Coronary artery (tissue), 2 donors: Measurements from ENCODE around the gene PUDP.

Experiments used
- DNase-seq: peaks from one replicate; pipeline ENCODE4 v3.0.0-alpha.2; 2017; ENCODE audit warnings: low spot score
- H3K27ac ChIP-seq, 2 donors: fragments of 200-600 bp; sonication (generic); one replicate each; pipeline ENCODE4 v1.5.1; 2016 to 2019
- H3K4me3 ChIP-seq: fragments of 200-600 bp; sonication (generic); 2 replicates; pipeline ENCODE4 v1.5.1; 2016; ENCODE audit warnings: mild to moderate bottlenecking, moderate library complexity
- CTCF ChIP-seq: fragments of 200-600 bp; sonication (generic); IDR thresholded peaks from one replicate; pipeline ENCODE4 v1.5.1; 2019; ENCODE audit warnings: antibody characterized with exemption

PUDP gene

GRCh38 chrX:7084841-7085240, 63.1 kb downstream of the PUDP start:
- TF ChIP-seq CTCF: no peak
- DNase-seq: no peak
- Histone ChIP-seq H3K27ac (no peak overlapping the region), H3K4me3 (no peak overlapping the region)

- TF ChIP-seq CTCF: no peak
- no peak for DNase-seq
- no peak overlapping the region for H3K4me3 ChIP-seq
- H3K27ac ChIP-seq: no peak overlapping the region
Observed at GRCh38 chrX:7083468-7084396, 64.2 kb downstream of the PUDP start.

GRCh38 chrX:7083021-7083420, 64.9 kb downstream of the PUDP start:
- Histone ChIP-seq H3K4me3 (no peak overlapping the region), H3K27ac (no peak overlapping the region)
- DNase-seq: no peak
- TF ChIP-seq CTCF: no peak

- TF ChIP-seq CTCF: no peak
- Histone ChIP-seq H3K4me3 (no peak overlapping the region), H3K27ac (no peak overlapping the region)
- DNase-seq: no peak
Observed at GRCh38 chrX:7082556-7082955, 65.4 kb downstream of the PUDP start.

GRCh38 chrX:7077241-7078230, 70.4 kb downstream of the PUDP start:
- no peak for TF ChIP-seq CTCF
- DNase-seq: no peak
- no peak overlapping the region for H3K27ac ChIP-seq
- H3K4me3 ChIP-seq: no peak overlapping the region

GRCh38 chrX:7076245-7076661, 71.7 kb downstream of the PUDP start:
- DNase-seq: no peak
- Histone ChIP-seq H3K4me3 (no peak overlapping the region), H3K27ac (no peak overlapping the region)
- TF ChIP-seq CTCF: no peak
